IPS-NIHi7 (cell line): Measurements from ENCODE around the gene APMAP.
A peak's percentile ranks its signal among the peaks of the same experiment; 100 is the strongest.

ENCODE experiments used
- DNase-seq: peaks from one replicate; pipeline ENCODE4 v3.0.0; 2012; ENCODE audit warnings: mixed read lengths; ENCODE audit errors: extremely low spot score

Gene APMAP

DNA sequence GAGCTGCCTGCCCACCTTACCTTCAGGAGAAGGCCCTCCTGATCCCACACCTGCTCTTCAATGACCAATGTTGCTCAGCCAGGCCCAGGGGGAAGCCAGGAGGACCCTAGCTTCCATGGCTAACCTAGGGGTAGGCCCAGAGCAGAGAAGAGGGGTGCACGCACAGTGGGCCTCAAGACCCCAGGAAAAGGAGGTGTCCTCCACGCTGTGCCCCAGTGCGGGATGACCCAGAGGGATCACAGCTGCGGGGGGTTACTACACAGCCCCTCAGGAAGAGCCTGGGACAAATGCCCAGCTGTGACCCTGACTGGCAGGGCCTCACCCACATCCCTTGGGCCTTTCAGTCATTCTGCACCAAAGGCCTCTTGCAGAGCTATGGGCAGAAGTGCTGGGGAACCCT lies 31.6 kb upstream of the APMAP start:
- DNase-seq = no peak

DNA sequence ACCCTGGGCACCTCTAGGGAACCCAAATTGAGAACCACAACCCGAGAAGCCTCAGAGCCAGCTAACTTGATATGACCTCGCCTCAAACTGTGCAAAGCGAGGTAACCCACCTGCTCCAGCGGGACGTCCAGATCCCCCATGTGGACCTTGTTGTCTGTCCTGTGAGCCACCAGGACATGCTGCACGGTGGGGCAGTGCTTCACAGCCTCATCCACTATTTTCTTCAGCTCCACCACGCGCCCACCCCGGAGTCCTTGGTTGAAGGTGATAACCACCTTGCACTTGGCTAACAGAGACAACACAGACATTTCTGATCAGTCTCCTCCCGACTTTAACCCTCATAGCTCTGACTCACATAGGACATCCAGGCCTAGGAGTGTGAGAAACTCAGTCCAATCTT lies 30.8 kb upstream of the APMAP start:
- DNase-seq = no peak

DNA sequence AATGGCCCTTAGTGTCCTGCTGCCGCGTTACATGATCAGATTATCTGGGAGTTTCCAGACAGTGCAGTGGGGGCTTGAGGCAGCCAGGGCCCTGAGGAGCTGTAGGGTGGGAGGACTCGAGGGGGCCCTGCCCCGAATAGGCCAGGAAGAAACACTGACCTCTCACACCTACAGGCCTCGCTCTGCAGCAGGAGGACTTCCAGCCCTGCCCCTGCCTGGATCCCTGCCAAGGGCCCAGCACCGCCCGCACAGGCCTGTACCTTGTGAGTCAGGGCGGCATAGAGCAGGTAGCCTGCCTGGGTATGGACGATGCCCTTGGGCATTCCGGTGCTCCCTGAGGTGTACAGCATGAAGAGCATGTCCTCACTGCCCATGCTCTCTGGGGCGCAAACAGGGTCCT lies 30.1 kb upstream of the APMAP start:
- DNase-seq = no peak

DNA sequence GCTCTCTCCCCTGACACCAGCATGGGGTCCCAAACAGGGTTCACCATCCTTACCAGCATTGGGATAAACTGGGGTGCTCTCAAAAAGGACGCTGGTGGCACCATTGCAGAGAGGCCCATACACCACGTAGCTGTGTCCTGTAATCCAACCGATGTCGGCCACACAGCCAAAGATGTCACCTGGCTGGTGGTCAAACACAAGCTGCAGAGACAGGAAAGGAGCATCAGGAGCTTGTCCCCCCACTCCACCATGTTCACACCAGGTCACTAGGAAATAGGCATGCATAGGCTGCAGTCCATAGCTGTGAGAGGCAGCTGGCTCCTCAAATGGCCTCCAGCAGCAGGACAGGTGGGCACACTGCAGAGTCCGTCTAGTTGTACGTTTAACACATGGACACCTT lies 28.8 kb upstream of the APMAP start:
- DNase-seq = no peak

DNA sequence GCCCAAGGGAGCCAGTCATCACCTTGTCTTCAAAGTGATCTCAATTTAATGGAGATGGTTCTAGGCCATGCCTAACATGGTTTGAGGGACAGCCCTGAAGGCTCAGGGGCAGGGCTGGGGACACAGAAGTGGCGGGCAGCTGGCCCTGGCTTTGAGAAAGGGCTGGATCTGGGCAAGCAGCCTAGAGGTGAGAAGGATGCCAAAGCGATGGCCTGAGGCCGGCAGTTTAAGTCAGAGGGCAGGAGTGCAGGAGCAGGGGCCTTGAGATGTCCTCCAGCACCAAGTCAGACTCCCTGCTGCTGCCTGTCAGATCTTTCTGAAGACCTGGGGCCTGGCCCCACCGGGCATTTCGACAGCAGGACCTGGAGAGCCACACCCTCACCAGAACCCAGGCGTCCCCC lies 28.4 kb upstream of the APMAP start:
- no peak for DNase-seq

DNA sequence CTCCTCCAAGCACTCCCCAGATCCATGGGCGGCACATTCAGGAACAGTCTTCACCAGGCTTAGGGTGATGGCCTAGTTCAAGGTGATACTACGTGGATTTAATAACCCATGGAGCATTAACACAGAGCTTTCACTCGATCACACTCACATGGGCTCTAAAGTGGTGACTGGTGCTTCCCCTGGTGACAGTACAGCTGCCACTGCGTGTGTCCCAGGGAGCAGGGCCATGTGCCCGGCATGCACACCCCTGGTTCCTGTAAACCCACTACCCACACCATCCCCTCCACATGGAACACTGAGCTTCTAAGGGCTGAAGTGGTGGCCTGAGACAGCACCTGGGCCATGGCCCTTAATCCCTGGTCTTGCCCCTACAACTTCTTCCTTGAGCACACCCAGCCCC lies 27.8 kb upstream of the APMAP start:
- DNase-seq = no peak

DNA sequence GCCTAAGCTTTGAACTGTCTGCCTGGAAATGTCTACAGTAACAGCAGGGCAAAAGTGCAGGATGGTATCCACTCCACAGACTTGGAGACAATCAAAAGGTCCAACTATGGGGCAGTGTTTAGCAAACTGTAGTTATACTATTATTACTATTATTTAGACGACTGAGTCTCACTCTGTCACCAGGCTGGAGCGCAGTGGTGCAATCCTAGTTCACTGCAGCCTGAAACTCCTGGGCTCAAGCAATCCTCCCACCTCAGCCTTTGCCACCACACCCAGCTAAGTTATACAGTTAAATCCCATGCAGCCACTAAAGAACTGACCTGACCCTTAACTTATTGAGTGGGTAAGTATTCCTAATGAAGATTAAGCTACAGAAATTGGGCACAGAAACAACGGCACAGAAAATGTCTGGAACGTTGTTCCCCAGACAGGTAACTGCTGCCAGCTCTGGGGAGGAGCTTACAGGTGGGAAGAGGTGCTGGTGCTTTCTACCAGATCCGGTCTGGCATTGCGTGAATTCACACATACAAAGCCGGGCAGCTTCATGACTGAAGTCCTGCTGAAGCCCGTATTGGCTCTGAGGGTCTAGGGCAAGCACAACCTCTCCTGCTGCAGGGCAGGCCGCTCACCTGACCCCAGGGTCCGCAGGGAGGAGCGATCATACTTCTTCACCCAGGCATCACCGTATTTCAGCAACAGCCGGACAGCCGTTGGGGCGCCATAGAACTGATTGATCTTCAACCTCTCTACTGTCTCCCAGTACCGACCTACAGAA lies 27.0 kb upstream of the APMAP start:
- no peak for DNase-seq

DNA sequence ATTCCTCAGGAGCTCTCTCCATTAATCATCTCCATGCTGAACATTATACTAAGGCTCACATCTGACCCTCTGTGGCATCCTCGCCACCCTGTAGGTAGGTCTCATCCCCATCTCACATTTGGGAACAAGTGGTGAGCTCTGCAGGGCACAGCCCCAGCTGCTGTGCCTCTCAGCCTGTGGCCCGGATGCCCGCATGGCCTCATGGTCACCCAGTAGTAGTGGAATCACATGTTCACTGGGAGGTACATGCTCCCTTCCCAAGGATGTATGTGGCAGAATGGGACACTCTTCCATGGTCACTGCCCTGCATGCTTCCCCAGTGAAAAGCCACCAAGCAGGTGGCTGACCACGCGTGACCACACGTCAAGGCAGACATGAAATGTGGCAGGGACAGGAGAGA lies 26.3 kb upstream of the APMAP start:
- no peak for DNase-seq

DNA sequence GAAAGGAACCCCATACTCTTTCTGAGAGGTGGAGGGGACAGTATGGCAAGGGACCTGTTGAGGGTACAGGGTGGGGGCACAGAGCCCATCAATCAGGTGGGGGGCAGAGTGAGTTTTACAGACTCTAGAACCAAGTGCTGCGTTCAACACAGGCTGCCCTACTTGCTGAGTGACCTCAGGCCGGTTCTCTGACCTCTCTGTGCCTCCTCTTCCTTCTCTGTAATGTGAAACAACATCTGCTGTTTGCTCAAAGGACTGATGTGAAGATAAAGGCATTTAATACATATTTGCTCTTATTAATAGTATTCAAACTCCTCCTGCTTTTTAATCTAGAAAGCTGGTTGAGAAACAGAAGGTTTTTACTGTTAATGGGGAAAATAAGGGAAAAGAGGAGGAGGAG lies 25.9 kb upstream of the APMAP start:
- no peak for DNase-seq

DNA sequence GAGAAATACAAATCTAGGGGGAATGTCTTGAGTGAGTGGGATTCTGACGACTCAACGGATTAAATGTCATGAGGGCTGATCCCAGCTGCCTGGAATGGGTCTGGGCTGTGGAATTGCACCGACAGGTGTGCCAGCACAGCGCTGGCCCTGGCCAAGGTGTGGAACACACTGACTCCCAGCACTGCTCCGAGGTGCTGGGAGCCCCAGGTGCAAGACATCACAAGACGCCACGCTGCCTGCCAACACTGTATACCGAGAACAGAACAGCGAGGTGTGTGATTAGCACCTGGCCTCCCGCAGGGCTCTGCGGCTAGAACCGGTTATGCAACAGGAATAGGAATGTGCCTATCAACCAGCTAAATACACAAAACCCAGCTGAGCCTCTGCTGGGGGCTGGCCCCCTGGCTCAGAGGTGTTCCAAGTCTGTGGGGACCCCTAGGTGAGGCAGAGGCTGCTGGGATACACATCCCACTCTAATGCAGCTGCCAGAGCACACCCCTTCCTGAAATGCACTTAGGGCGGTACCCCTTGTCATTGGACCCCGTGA lies 24.8 kb upstream of the APMAP start:
- peak; percentile 69 for DNase-seq

DNA sequence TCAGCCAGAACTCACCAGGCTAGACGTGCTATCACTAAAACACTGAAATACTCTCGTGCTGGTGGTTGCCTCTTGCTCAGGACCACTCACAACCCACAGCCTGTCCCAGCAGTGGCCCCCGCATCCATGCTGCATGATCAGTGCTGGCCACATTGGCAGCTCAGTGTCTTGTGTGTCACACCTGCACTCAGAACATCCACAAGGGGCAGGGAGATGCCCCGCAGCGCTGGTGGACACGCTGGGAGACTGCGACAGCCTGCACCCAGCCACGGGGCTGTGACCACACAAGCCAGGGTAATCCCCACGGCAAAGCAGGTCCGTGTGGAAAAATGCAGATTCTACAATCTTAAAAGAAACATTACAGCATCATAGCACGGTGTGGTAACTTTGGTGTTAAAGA lies 23.9 kb upstream of the APMAP start:
- no peak for DNase-seq

DNA sequence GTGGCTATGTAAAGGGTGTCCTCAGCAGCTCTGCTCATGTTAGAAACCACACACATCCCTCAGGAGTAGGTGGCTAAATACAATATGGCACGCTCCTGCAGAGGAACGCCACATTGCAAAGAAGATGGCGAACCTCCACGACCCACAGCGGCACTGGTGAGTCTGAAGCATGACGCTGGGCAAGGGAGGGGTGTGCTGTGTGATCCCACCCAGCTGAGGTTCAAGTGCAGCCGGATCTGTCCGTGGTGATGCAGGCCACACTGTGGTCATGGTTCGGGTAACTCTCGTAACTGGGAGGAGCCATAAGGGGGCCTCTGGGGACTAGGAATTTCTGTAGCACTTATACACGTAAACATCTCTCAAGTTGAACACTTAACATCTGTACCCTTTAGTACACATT lies 23.4 kb upstream of the APMAP start:
- no peak for DNase-seq

DNA sequence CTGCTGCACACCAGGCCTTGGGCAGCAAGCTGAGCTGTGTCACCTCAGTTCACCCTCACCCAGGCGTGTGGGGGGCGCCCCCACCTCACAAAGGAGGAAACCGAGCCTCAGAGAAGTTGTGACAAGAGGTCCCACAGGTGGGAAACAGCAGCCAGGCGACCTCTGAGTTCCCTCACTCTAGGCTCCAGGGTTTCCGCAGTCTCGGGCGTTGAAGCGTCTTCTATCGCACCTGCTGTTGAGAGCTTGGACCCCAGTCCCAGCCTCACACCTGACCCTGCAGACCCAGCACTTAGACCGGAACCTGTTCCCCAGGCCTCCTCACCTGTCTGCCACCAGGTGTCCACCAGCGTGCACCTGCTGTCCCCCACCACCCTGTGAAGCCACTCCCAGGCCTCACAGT lies 22.3 kb upstream of the APMAP start:
- DNase-seq = no peak

DNA sequence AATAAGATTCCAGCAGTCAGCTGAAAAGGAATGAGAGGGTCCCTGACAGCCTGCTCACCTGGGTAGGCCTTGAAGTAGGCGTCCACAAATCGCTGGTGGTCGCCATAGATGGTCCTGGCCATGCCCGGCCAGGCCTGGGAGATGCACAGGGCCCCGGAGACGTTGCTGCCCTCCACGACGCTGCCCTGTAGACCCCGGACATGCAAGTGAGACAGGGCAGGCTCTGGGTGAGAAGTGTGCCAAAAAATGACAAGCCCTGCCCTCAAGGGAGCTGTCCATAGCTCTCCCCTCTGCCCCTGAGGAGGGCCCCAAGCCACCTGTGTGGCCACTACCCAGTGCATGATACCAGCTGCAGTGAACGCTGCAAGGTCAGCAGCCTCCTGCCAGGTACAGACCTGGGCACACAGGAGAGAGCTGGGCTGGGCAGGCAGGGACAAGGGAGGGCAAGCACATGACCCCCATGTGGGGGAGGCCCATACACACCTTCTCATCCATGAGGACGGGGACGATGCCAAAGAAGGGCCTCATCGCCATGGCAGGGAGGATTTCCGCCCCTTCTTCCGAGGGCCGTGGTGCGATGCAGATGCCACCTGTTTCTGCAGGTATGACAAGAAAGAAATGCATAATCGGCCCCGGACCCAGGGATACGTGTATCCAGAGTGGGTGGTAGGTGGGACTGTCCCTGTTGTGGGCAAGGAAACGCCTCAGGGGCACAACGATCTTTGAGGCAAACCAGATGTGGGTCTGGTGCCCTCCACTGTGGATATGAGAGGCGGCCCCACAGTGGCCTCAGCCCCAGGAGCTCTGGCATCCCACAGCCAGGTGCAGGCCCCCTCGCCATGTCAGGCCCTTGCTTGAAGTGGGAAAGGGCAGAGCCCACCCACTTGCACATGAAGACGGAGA lies 21.2 kb upstream of the APMAP start:
- DNase-seq = no peak

DNA sequence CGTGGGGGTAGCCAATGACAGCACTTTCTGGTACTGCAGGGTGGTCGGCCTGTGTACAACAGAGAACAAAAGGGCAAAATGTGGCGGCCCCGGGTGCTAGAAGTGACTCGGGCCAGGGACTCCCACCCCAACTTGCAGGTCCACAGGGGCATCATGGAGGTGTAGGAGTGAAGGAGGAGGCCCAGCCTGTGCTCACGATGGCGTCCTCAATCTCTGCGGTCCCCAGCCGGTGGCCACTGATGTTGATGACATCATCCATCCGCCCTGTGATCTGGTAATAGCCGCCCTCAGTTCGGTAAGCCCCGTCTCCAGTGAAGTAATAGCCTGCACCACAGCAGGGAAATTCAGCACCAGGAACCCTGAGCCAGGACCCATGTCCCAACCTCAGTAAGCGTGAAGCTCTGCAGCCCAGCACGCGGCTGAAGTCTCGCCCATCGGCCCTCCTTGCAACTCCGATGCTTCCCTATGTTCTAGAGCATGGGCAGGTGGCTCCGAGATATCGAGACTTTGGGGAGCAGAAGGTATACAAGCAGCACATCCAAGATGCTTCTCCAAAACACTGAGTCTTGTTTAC lies 20.2 kb upstream of the APMAP start:
- no peak for DNase-seq

DNA sequence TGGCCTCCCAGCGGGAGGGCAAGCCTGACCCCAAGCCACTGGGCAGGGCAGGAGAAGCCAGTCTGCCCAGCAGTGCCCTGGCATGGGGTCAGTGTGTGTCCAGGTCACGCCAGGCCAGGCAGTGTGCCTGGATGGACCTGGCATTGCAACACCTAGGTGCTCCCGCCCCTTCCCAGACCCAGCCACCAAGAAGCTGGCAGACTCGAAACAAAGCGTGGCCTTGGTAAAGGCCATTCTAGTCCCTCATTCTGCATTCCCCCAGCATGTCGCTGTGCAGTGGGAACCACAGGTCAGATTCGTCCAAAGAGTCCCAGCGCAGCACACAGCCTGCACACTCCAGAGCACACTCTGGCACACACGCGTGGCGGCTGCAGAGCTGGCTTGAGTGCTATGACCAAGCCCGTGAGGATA lies 19.3 kb upstream of the APMAP start:
- DNase-seq = no peak

DNA sequence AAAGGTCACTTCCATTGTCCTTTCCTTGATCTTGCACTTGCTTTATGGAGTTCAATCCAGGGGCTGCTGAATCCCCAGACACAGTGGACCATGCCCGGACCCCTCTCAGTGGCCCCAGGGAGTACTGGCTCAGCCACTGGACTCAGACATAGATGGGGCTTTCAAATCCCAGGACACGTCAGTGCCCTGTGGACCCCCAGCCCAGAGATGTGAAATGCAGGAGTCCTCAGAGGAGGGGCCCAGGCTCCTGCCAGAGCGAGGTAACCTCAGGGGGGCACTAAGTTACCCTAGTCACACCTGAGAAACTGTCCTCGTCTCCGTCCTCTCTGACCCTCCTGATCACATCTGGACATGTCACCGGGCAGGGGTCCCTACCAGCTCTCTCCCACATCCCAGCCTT lies 18.7 kb upstream of the APMAP start:
- DNase-seq = no peak

DNA sequence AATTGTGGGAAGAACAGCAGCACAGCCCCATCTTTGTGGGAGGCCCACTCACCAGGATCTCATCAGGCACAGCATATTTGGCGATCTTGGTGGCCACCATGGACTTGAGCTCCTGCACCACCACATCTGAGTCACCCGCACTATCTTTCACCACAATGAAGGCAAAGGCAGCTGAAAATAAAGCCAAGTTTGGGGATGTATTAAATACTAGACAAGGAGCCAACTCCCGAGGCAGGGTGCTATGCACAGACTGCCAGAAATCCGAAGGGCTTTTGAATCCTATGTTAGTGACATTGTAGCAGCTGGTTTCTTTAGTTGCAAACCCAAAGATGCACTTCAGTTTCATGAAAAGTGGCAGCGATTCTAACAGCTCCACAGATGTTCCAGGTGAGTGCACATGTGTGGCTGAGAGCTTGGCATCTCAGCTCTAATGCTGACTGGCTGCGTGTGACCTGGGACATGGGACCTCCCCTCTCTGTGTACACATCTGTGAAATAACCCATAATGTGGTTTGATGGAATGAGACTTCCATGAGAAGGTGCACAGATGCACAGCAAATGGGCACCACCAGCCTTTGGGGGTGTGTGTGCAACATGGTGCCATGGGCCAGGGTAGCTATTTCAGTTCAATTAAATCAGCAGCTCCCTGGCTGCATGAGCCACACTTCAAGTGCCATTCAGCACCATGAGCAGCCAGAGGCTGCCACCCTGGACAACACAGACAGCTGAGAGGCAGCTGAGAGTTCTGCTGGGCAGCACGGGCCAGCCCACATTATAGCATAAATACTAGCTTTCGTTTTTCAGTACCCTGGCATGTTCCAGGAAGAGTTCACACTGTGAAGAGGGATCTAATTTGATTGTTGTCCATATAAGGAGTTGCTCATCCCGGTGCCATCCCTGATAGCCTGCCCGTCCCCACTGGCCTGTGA lies 16.9 kb upstream of the APMAP start:
- no peak for DNase-seq

DNA sequence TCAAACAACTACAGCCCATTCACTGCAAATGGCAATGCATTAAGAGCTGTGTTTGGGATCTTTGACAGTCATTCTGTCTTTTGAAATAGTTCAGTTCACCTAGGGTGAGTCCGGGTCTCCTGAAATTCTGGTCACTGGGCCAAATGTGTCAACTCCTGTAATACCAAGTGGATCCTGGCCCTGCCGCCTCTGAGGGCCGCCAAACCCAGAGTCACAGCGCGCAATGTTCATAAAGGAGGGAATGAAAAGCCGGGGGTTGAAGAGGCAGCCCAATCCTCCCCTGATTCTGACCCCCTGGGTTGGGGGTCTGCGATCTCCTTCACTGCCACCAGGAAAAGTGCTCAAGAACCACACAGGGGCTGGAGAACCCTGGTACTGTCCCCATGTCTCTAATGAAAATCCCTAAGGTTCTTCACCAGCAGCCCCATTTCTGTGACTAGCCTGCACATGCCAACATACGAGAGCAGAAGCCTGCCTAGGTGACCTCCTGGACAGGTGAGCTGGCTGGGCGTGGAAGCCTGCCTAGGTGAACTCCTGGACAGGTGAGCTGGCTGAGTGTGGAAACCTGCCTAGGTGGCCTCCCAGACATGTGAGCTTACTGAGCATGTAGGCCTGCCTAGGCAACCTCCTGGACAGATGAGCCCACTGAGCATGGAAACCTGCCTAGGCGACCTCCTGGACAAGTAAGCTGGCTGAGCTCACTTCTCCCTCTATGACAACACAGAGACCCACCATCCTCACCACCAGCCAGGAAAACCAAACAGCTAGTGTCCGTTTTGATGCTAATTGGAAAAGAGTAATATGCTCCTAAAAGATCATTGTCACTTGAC lies 16.1 kb upstream of the APMAP start:
- no peak for DNase-seq

DNA sequence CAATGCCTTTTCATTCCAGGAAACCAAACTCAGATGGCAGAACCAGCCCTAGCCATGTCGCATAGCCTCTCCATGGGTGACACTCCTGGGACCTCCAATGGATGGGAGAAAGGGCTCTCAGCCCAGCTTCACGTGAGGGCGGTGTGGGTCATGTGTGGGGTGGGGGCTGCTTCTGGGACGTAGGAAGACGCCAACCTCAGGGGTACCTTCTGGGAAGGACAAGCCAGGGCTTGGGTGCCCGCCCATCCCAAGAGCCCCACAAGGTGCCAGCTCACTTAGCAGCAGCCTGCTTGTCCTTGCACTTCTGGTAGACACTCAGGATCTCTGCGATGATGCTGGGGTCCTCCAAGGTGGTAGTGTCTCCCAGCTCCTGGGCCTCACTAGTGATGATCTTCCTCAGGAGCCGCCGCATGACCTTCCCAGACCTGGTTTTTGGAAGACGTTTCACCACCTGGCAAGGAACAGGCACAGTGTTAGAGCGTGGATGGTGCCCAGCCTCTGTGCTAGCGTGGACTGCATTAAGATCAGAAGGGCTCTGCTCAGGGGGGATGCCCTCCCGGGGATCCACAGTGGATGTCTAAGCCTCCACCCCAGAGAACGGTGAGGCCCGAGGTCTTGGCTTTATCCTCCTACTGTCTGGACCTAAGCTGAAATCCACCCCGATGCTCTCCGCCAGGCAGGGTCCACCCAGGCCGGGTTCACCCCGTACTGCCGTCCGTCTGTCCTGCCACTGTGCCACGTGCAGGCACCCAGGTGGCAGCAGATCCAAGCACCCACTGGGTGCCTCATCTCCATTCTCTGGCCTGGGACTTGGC lies 15.1 kb upstream of the APMAP start:
- no peak for DNase-seq
